ENCODE data around the gene VWC2. TPM values are rescaled to one million over a fixed set of nuclear protein-coding genes. Genes with fewer than 3 reads are reported as not detected.
"Not testable (repeated sequence)": the region's sequence is repeated elsewhere in the genome, so short reads cannot be mapped to it uniquely, and the experiment has no call there.

VWC2 gene
- total and polyA plus RNA-seq, 2 of the 4 experiments (the other 2 are of a cell fraction): not detected

- H4K8ac ChIP-seq (ENCODE audit: low read depth in 2 of 2, low read length in 2 of 2); H3K79me1 ChIP-seq (ENCODE audit: low read depth in 1 of 2, low read length in 2 of 2); H3K14ac ChIP-seq (replicated peaks; ENCODE audit: low read depth, low read length); H2BK20ac ChIP-seq (ENCODE audit: low read depth, low read length); H3K27ac ChIP-seq (ENCODE audit: insufficient read depth, low read length); dilution Hi-C loops (cut with HindIII; ENCODE audit: low sequenced_read_pairs, unreplicated experiment); H3K27me3 ChIP-seq (ENCODE audit: control insufficient read depth, insufficient read depth, low read length); H2AFZ ChIP-seq (replicated peaks; ENCODE audit: low read length, poor library complexity); H3K23ac ChIP-seq (ENCODE audit: low read depth, low read length); DNase-seq; intact Hi-C loops (cut with micrococcal nuclease); in situ Hi-C loops (cut with MboI; ENCODE audit: low sequenced_read_pairs); H4K91ac ChIP-seq (ENCODE audit: insufficient read depth, low read depth, low read length); H3K36me3 ChIP-seq (ENCODE audit: control insufficient read depth, insufficient read depth, low read length); POLR2A ChIA-PET (ENCODE audit: unreplicated experiment); CTCF ChIA-PET; H3K9me1 ChIP-seq (ENCODE audit: insufficient read depth, low read length); H2AK9ac ChIP-seq (replicated peaks; ENCODE audit: low read depth, low read length, poor library complexity); H3K4me2 ChIP-seq (ENCODE audit: low read depth, low read length); H4K5ac ChIP-seq (ENCODE audit: low read depth, low read length); H2AK5ac ChIP-seq (ENCODE audit: low read depth, low read length); H3K4me3 ChIP-seq (ENCODE audit: insufficient read depth, low read depth, low read length); H3K18ac ChIP-seq (ENCODE audit: low read depth, low read length); H3K56ac ChIP-seq (ENCODE audit: extremely low read depth, insufficient read depth, low read length); H2BK5ac ChIP-seq (ENCODE audit: low read depth, low read length, poor library complexity, severe bottlenecking); BruUV-seq (replicated peaks); H2BK120ac ChIP-seq (ENCODE audit: low read depth, low read length); ATAC-seq (ENCODE audit: low read depth); H2BK15ac ChIP-seq (ENCODE audit: low read depth, low read length); H4K20me1 ChIP-seq (ENCODE audit: insufficient read depth, low read length); H3K9ac ChIP-seq (ENCODE audit: low read depth, low read length); H3K4ac ChIP-seq (ENCODE audit: low read depth, low read length); H3K4me1 ChIP-seq (ENCODE audit: control insufficient read depth, insufficient read depth, low read length): not testable (repeated sequence)
- peaks cover 25% of the 10 kb centered on the region; the same call in 1 of the 2 replicates for H3K9me3 ChIP-seq (ENCODE audit: control insufficient read depth, insufficient read depth, low read length)
- WGBS, 2 experiments (ENCODE audit: extremely low coverage in 2 of 2, insufficient read length in 1 of 2): no CpG with 5 or more reads among the region's 9 CpGs
These were observed 78.1 kb downstream of the VWC2 start for GRCh38 chr7:49851614-49851934.

All from IMR-90 (cell line).